Astrocyte (in vitro differentiated cells and primary cell): ENCODE data around the gene NEIL3. TPM values are rescaled to one million over a fixed set of nuclear protein-coding genes. Genes with fewer than 3 reads are reported as not detected.
"Not testable (repeated sequence)": the region's sequence is repeated elsewhere in the genome, so short reads cannot be mapped to it uniquely, and the experiment has no call there.

Source experiments
- DNase-seq: peaks from one replicate; pipeline ENCODE4 v3.0.0-alpha.2; 2010; ENCODE audit warnings: low read depth
- FAIRE-seq: peaks from 2 replicates; lab custom pipeline; 2011; peaks lifted over from hg19 to GRCh38; lab: Jason Lieb, UNC
- H2AFZ ChIP-seq: 2 replicates; pipeline ENCODE4 v1.6.0; 2012; ENCODE audit warnings: low read depth, low read length, inconsistent platforms
- H3K27ac ChIP-seq: 2 replicates; pipeline ENCODE4 v1.5.1; 2011; ENCODE audit warnings: low read depth, low read length, inconsistent platforms
- H3K27me3 ChIP-seq: 2 replicates; pipeline ENCODE4 v1.6.0; 2011; ENCODE audit warnings: low read length, inconsistent platforms; ENCODE audit not compliant: insufficient read depth
- H3K36me3 ChIP-seq: 2 replicates; pipeline ENCODE4 v1.5.1; 2011; ENCODE audit warnings: low read length, inconsistent platforms; ENCODE audit not compliant: insufficient read depth
- H3K4me1 ChIP-seq: 2 replicates; pipeline ENCODE4 v1.5.1; 2011; ENCODE audit warnings: low read length, inconsistent platforms; ENCODE audit not compliant: insufficient read depth
- H3K4me2 ChIP-seq: 2 replicates; pipeline ENCODE4 v1.6.0; 2012; ENCODE audit warnings: low read length, inconsistent platforms
- H3K4me3 ChIP-seq: 2 replicates; pipeline ENCODE4 v1.5.1; 2011; ENCODE audit warnings: low read depth, mild to moderate bottlenecking, low read length, inconsistent platforms; ENCODE audit not compliant: insufficient read depth
- H3K79me2 ChIP-seq: 2 replicates; pipeline ENCODE4 v1.6.0; 2012; ENCODE audit warnings: mild to moderate bottlenecking, low read length, inconsistent platforms; ENCODE audit not compliant: insufficient read depth
- H3K9ac ChIP-seq: 2 replicates; pipeline ENCODE4 v1.6.0; 2012; ENCODE audit warnings: mild to moderate bottlenecking, low read length, inconsistent platforms
- H3K9me3 ChIP-seq: 2 replicates; pipeline ENCODE4 v1.5.1; 2012; ENCODE audit warnings: low read depth, mild to moderate bottlenecking, low read length, inconsistent platforms; ENCODE audit not compliant: insufficient read depth
- H4K20me1 ChIP-seq: 2 replicates; pipeline ENCODE4 v1.6.0; 2012; ENCODE audit warnings: low read length, inconsistent platforms; ENCODE audit not compliant: insufficient read depth
- H3K27ac Mint-ChIP-seq: one replicate; pipeline ENCODE4 v1.8.0; 2021; ENCODE audit warnings: mild to moderate bottlenecking, mixed read lengths; ENCODE audit not compliant: unreplicated experiment
- H3K27me3 Mint-ChIP-seq: one replicate; pipeline ENCODE4 v1.8.0; 2021; ENCODE audit warnings: low read depth, mixed read lengths; ENCODE audit not compliant: unreplicated experiment
- H3K36me3 Mint-ChIP-seq: one replicate; pipeline ENCODE4 v1.8.0; 2021; ENCODE audit warnings: low read depth, mixed read lengths; ENCODE audit not compliant: unreplicated experiment
- H3K4me1 Mint-ChIP-seq: one replicate; pipeline ENCODE4 v1.8.0; 2021; ENCODE audit warnings: low read depth, mixed read lengths; ENCODE audit not compliant: unreplicated experiment
- H3K4me3 Mint-ChIP-seq: one replicate; pipeline ENCODE4 v1.8.0; 2021; ENCODE audit warnings: mild to moderate bottlenecking, moderate library complexity, mixed read lengths; ENCODE audit not compliant: unreplicated experiment
- H3K9me3 Mint-ChIP-seq: one replicate; pipeline ENCODE4 v1.8.0; 2021; ENCODE audit warnings: mild to moderate bottlenecking, mixed read lengths; ENCODE audit not compliant: unreplicated experiment
- CTCF ChIP-seq: IDR thresholded peaks from 2 replicates; pipeline ENCODE4 v1.5.1; 2011; ENCODE audit warnings: low read depth, mild to moderate bottlenecking, inconsistent platforms, low read length, moderate library complexity; ENCODE audit not compliant: insufficient read depth
- EZH2 ChIP-seq: IDR thresholded peaks from 2 replicates; pipeline ENCODE4 v1.6.1; 2012; ENCODE audit warnings: mild to moderate bottlenecking, low read length, inconsistent platforms; ENCODE audit not compliant: insufficient read depth
- total RNA-seq: library from RNA; stranded (reverse); gene quantifications from 2 replicates; pipeline ENCODE4 v1.2.1, GENCODE V29; 2021

Gene NEIL3
- total RNA-seq, 1 donor from 2014 or later = 0.91 TPM

DNA sequence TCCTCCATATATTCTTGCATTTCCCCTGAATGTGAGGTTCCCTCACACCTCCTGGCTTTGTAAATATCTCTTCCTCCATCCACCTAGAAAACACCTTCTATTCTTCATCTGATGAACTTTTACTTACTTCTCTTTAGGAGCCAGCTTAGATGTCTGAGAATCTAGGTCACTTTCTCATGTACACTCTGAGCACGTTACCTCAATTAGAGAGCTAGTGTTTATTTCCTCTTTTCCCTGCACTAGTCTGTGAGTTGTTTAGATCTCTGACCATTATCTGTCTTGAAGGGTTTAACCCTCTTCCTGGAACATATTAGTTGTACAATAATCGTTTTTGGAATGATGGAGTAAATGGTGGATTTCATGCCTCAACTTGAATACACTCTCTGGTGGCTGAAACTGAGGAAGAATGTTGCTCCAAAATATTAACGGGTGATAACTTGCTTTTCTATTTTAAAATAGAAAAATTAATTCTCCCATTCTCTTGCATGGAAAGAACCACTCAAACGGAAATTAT lies 8.5 kb upstream of the NEIL3 start:
- H2AFZ ChIP-seq = no peak overlapping the region

GRCh38 chr4:177302371-177303100 lies 7.1 kb upstream of the NEIL3 start:
- H3K79me2 ChIP-seq = no peaks in the 10 kb centered on the region
- peaks cover 5% of the 10 kb centered on the region for H3K9me3 Mint-ChIP-seq
- no peaks in the 10 kb centered on the region for H3K36me3 Mint-ChIP-seq
- no peak overlapping the region for H3K4me3 ChIP-seq
- no peak overlapping the region for H3K9ac ChIP-seq
- no peaks in the 10 kb centered on the region for H3K4me1 Mint-ChIP-seq
- H3K4me3 Mint-ChIP-seq = no peak overlapping the region
- DNase-seq = peak; percentile 56
- no peaks in the 10 kb centered on the region for H3K27me3 Mint-ChIP-seq
- no peaks in the 10 kb centered on the region for H3K36me3 ChIP-seq
- H3K27me3 ChIP-seq = no peaks in the 10 kb centered on the region
- TF ChIP-seq EZH2 (no peak), CTCF (no peak)
- no peak overlapping the region for H3K4me2 ChIP-seq
- peaks cover 4% of the 10 kb centered on the region for H3K9me3 ChIP-seq
- no peaks in the 10 kb centered on the region for H4K20me1 ChIP-seq
- FAIRE-seq = no peak
- no peak overlapping the region for H3K27ac Mint-ChIP-seq
- H3K4me1 ChIP-seq = no peaks in the 10 kb centered on the region
- no peak overlapping the region for H3K27ac ChIP-seq
- no peak overlapping the region for H2AFZ ChIP-seq

More for the DNA sequence above, 8.5 kb upstream of the NEIL3 start:
- H3K27ac ChIP-seq = no peak overlapping the region
- Mint-ChIP-seq H3K4me1 (no peaks in the 10 kb centered on the region), H3K27ac (no peak overlapping the region), H3K4me3 (no peak overlapping the region), H3K36me3 (no peaks in the 10 kb centered on the region), H3K27me3 (no peaks in the 10 kb centered on the region), H3K9me3 (peaks cover 5% of the 10 kb centered on the region)
- H4K20me1 ChIP-seq = no peaks in the 10 kb centered on the region
- DNase-seq (no peak), FAIRE-seq (peak; percentile 37)
- H3K4me1 ChIP-seq = no peaks in the 10 kb centered on the region
- H3K4me3 ChIP-seq = no peak overlapping the region
- H3K9ac ChIP-seq = no peak overlapping the region
- TF ChIP-seq CTCF = no peak
- no peak for TF ChIP-seq EZH2
- no peaks in the 10 kb centered on the region for H3K79me2 ChIP-seq
- peaks cover 4% of the 10 kb centered on the region for H3K9me3 ChIP-seq
- no peak overlapping the region for H3K4me2 ChIP-seq
- H3K36me3 ChIP-seq = no peaks in the 10 kb centered on the region
- no peaks in the 10 kb centered on the region for H3K27me3 ChIP-seq

DNA sequence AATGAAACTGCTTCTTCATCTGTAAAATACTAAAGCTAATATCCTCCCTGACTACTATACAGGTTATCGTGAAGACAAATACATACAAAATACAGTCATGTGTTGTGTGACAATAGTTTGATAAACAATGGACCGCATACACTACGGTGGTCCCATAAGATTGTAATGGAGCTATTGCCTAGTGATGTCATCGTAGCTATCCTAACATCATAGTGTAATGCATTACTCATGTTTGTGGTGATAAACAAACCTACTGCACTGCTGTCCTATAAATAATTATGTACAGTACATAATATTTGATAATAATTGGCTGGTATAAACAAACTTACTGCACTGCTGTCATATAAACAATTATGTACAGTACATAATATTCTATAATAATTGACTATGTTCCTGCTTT lies 5.6 kb upstream of the NEIL3 start:
- no peak overlapping the region for H3K27ac ChIP-seq
- no peaks in the 10 kb centered on the region for H3K36me3 Mint-ChIP-seq
- no peaks in the 10 kb centered on the region for H3K27me3 ChIP-seq
- no peaks in the 10 kb centered on the region for H3K9me3 ChIP-seq
- H3K4me1 Mint-ChIP-seq = no peaks in the 10 kb centered on the region
- H3K27me3 Mint-ChIP-seq = no peaks in the 10 kb centered on the region
- no peak overlapping the region for H3K4me2 ChIP-seq
- no peaks in the 10 kb centered on the region for H4K20me1 ChIP-seq
- FAIRE-seq (no peak), DNase-seq (no peak)
- no peaks in the 10 kb centered on the region for H3K9me3 Mint-ChIP-seq
- H2AFZ ChIP-seq = no peak overlapping the region
- no peaks in the 10 kb centered on the region for H3K36me3 ChIP-seq
- H3K27ac Mint-ChIP-seq = no peak overlapping the region
- H3K4me3 Mint-ChIP-seq = no peak overlapping the region
- H3K9ac ChIP-seq = no peak overlapping the region
- no peaks in the 10 kb centered on the region for H3K79me2 ChIP-seq
- no peak for TF ChIP-seq CTCF
- TF ChIP-seq EZH2 = no peak
- H3K4me1 ChIP-seq = no peaks in the 10 kb centered on the region
- H3K4me3 ChIP-seq = no peak overlapping the region

DNA sequence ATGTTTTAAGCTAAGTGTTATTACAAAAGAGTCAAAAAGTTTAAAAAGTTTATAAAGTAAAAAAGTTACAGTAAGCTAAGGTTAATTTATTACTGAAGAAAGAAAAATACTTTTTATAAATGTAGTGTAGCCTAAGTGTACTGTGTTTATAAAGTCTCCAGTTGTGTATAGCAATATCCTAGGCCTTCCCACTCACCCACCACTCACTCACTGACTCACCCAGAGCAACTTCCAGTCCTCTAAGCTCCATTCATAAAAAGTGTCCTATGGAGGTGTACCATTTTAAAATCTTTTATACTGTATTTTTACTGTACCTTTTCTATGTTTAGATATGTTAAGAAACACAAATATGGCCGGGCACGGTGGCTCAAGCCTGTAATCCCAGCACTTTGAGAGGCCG lies 4.8 kb upstream of the NEIL3 start:
- not testable (repeated sequence) for H3K9ac ChIP-seq, H3K27ac ChIP-seq, H3K4me1 ChIP-seq, H2AFZ ChIP-seq, H3K27ac Mint-ChIP-seq, H3K27me3 Mint-ChIP-seq, H3K4me3 Mint-ChIP-seq, H3K9me3 ChIP-seq, H4K20me1 ChIP-seq, H3K4me1 Mint-ChIP-seq, H3K79me2 ChIP-seq, H3K36me3 Mint-ChIP-seq, H3K36me3 ChIP-seq, H3K4me2 ChIP-seq, FAIRE-seq, H3K4me3 ChIP-seq, H3K27me3 ChIP-seq, H3K9me3 Mint-ChIP-seq
- peak; percentile 11 for DNase-seq
